HepG2 (cell line): Measurements from ENCODE around the gene ADAMTS2. TPM values are rescaled to one million over a fixed set of nuclear protein-coding genes. Genes with fewer than 3 reads are reported as not detected.

Experiments used
- ATAC-seq: fragments of 200-7000 bp; cut with Tn5 transposase; 3 replicates; pipeline ENCODE4 v1.9.1; 2020; ENCODE audit warnings: mild to moderate bottlenecking, moderate library complexity
- BruUV-seq: library from RNA; stranded (reverse); fragments of 400-500 nt; replicated peaks from 2 replicates; lab custom pipeline; 2021; lab: Mats Ljungman, UMichigan
- CTCF ChIA-PET: fragments of 300-600 bp; formaldehyde crosslinking; extraction: SDS; loops from one replicate; lab custom pipeline; 2021; ENCODE audit warnings: low total read pairs, inconsistent platforms, low intra/inter-chr PET ratio; lab: Yijun Ruan, JAX
- POLR2A ChIA-PET: fragments of 350-600 bp; sonication (Branson Sonifier 250); formaldehyde crosslinking; loops from one replicate; lab custom pipeline; 2020; ENCODE audit warnings: antibody characterized with exemption, inconsistent platforms; lab: Yijun Ruan, JAX
- DNase-seq: peaks from one replicate; pipeline ENCODE4 v3.0.0-alpha.2; 2015; ENCODE audit warnings: low spot score
- FAIRE-seq: peaks from 3 replicates; lab custom pipeline; 2011; peaks lifted over from hg19 to GRCh38; lab: Jason Lieb, UNC
- H2AFZ ChIP-seq: one replicate; pipeline ENCODE4 v1.6.1; 2011; ENCODE audit warnings: low read length, inconsistent platforms
- H3K27ac ChIP-seq: fragments of 300-600 bp; 3 replicates; pipeline ENCODE4 v1.8.0; 2011; ENCODE audit warnings: mixed run types, mild to moderate bottlenecking, mixed read lengths, low read length, inconsistent platforms; ENCODE audit not compliant: insufficient read depth; ENCODE audit errors: extremely low read length
- H3K27me3 ChIP-seq, 2 experiments: fragments of 200-600 bp in 1 of 2; 2 replicates in 1 of 2; 3 replicates in 1 of 2; pipeline versions ENCODE4 v1.6.0 to v1.8.0; 2011; ENCODE audit warnings: low read length in 2 of 2, mild to moderate bottlenecking in 2 of 2, moderate library complexity in 2 of 2, inconsistent platforms in 1 of 2; ENCODE audit not compliant: insufficient read depth in 2 of 2, control insufficient read depth in 1 of 2
- H3K36me3 ChIP-seq, 2 experiments: fragments of 200-600 bp in 1 of 2; replicated peaks in 1 of 2; 2 replicates in 1 of 2; 3 replicates in 1 of 2; pipeline versions ENCODE4 v1.5.1 to v1.8.0; 2011; ENCODE audit warnings: low read length in 2 of 2, inconsistent platforms in 1 of 2; ENCODE audit not compliant: insufficient read depth in 2 of 2, control insufficient read depth in 1 of 2
- H3K4me1 ChIP-seq: 2 replicates; pipeline ENCODE4 v1.5.1; 2012; ENCODE audit warnings: low read length, inconsistent platforms; ENCODE audit not compliant: insufficient read depth
- H3K4me2 ChIP-seq: 2 replicates; pipeline ENCODE4 v1.6.0; 2011; ENCODE audit warnings: low read depth, low read length, inconsistent platforms
- H3K4me3 ChIP-seq, 3 experiments: fragments of 200-600 bp in 1 of 3; sonication (generic), shearing (Covaris generic) in 1 of 3; replicated peaks in 1 of 3; 2 replicates each; pipeline ENCODE4 v1.5.1; 2011 to 2016; ENCODE audit warnings: low read length in 3 of 3, inconsistent platforms in 2 of 3, low read depth in 2 of 3, mild to moderate bottlenecking in 2 of 3, control low read depth in 1 of 3, mixed read lengths in 1 of 3; ENCODE audit not compliant: insufficient read depth in 1 of 3
- H3K79me2 ChIP-seq: one replicate; pipeline ENCODE4 v1.6.1; 2011; ENCODE audit warnings: low read length, inconsistent platforms; ENCODE audit not compliant: insufficient read depth
- H3K9ac ChIP-seq: 2 replicates; pipeline ENCODE4 v1.6.0; 2011; ENCODE audit warnings: mild to moderate bottlenecking, low read depth, low read length, inconsistent platforms; ENCODE audit not compliant: insufficient read depth
- H3K9me3 ChIP-seq: 2 replicates; pipeline ENCODE4 v1.5.1; 2012; ENCODE audit warnings: mild to moderate bottlenecking, low read length
- H4K20me1 ChIP-seq: 2 replicates; pipeline ENCODE4 v1.6.0; 2011; ENCODE audit warnings: inconsistent platforms, mild to moderate bottlenecking, low read length, moderate library complexity; ENCODE audit not compliant: insufficient read depth
- CCDC6 ChIP-seq: sonication (generic); formaldehyde crosslinking; IDR thresholded peaks from 2 replicates; pipeline ENCODE4 v1.8.1; 2022; ENCODE audit warnings: mild to moderate bottlenecking, missing genetic modification reagents, moderate library complexity
- GATAD2A ChIP-seq: IDR thresholded peaks from 2 replicates; pipeline ENCODE4 v1.6.1; 2016
- IKZF5 ChIP-seq: IDR thresholded peaks from 2 replicates; pipeline ENCODE4 v1.6.1; 2018; ENCODE audit warnings: missing genetic modification reagents, mild to moderate bottlenecking, missing compliant biosample characterization
- LRRFIP1 ChIP-seq: sonication (generic); formaldehyde crosslinking; conservative IDR thresholded peaks from 2 replicates; pipeline ENCODE4 v1.4.0; 2020; ENCODE audit warnings: missing genetic modification reagents
- PHF21A ChIP-seq: sonication (generic); formaldehyde crosslinking; IDR thresholded peaks from 2 replicates; pipeline ENCODE4 v1.5.0; 2020; ENCODE audit warnings: mild to moderate bottlenecking, missing genetic modification reagents
- RBFOX2 ChIP-seq: fragments of 200-400 bp; formaldehyde crosslinking; IDR thresholded peaks from 2 replicates; pipeline ENCODE4 v1.6.1; 2017; ENCODE audit warnings: low read depth, mild to moderate bottlenecking, low read length
- RFX1 ChIP-seq: fragments of 450-650 bp; IDR thresholded peaks from 2 replicates; pipeline ENCODE4 v1.6.1; 2017
- SMARCC2 ChIP-seq: fragments of 450-650 bp; IDR thresholded peaks from 2 replicates; pipeline ENCODE4 v1.6.1; 2017; ENCODE audit warnings: antibody characterized with exemption, mild to moderate bottlenecking
- USF2 ChIP-seq, 2 experiments: sonication (generic) in 1 of 2; formaldehyde crosslinking in 1 of 2; IDR thresholded peaks; 2 replicates each; pipeline versions ENCODE4 v1.5.1 to v1.6.1; 2011 to 2020; ENCODE audit warnings: borderline replicate concordance in 1 of 2, low read depth in 1 of 2, low read length in 1 of 2, mild to moderate bottlenecking in 1 of 2, missing genetic modification reagents in 1 of 2, moderate library complexity in 1 of 2
- ZNF331 ChIP-seq: sonication (generic); formaldehyde crosslinking; IDR thresholded peaks from 2 replicates; pipeline ENCODE4 v1.4.0; 2020; ENCODE audit warnings: missing genetic modification reagents
- ZNF839 ChIP-seq: sonication (generic); formaldehyde crosslinking; IDR thresholded peaks from 2 replicates; pipeline ENCODE4 v1.4.0; 2020; ENCODE audit warnings: missing genetic modification reagents, mild to moderate bottlenecking, borderline replicate concordance
- WGBS: methylation state at CpG from one replicate; pipeline ENCODE4 v1.1.6; 2017; ENCODE audit warnings: low lambda C conversion rate; 5-methylcytosine and 5-hydroxymethylcytosine counted together
- in situ Hi-C: cut with HindIII; loops from 2 replicates; pipeline ENCODE4 v1.10.0; 2017; ENCODE audit warnings: low pct_unique_long_range_greater_than_20kb; ENCODE audit not compliant: extremely low pct_ligation_motif_present
- intact Hi-C: fragments of 100-400 bp; cut with micrococcal nuclease; formaldehyde crosslinking; loops from one replicate; pipeline ENCODE4 v1.10.0; 2022; ENCODE audit not compliant: unreplicated experiment
- polyA plus RNA-seq, 8 experiments: library from polyadenylated mRNA; depleted of rRNA in 3 of 8; stranded (reverse) in 7 of 8; unstranded in 1 of 8; fragments of >200 nt; fragmentation: Illumina TruSeq in 4 of 8; extraction: Trizol in 4 of 8; gene quantifications; 2 replicates each; pipeline versions ENCODE4 v1.2.1 to v1.2.3, GENCODE V29; 2011 to 2016; ENCODE audit warnings: low read depth in 4 of 8, missing spikeins in 1 of 8, mixed read lengths in 1 of 8; ENCODE audit not compliant: insufficient read depth in 1 of 8
- total RNA-seq, 5 experiments: library from RNA; depleted of rRNA; stranded (reverse); fragments of >200 nt; fragmentation: Illumina TruSeq; extraction: Trizol; gene quantifications; 2 replicates each; pipeline ENCODE4 v1.2.3, GENCODE V29; 2016; ENCODE audit warnings: low read depth in 1 of 5
- TF ChIP-seq, protein P1 (sequence below): sonication (generic); formaldehyde crosslinking; IDR thresholded peaks from 2 replicates; pipeline ENCODE4 v1.4.0; 2020; ENCODE audit warnings: missing genetic modification reagents, borderline replicate concordance

ADAMTS2 gene
- total and polyA plus RNA-seq, 2 of the 13 experiments (the other 11 are each of a cell fraction or from before 2014, with no cell fraction given): 0.24 to 3.5 TPM

DNA sequence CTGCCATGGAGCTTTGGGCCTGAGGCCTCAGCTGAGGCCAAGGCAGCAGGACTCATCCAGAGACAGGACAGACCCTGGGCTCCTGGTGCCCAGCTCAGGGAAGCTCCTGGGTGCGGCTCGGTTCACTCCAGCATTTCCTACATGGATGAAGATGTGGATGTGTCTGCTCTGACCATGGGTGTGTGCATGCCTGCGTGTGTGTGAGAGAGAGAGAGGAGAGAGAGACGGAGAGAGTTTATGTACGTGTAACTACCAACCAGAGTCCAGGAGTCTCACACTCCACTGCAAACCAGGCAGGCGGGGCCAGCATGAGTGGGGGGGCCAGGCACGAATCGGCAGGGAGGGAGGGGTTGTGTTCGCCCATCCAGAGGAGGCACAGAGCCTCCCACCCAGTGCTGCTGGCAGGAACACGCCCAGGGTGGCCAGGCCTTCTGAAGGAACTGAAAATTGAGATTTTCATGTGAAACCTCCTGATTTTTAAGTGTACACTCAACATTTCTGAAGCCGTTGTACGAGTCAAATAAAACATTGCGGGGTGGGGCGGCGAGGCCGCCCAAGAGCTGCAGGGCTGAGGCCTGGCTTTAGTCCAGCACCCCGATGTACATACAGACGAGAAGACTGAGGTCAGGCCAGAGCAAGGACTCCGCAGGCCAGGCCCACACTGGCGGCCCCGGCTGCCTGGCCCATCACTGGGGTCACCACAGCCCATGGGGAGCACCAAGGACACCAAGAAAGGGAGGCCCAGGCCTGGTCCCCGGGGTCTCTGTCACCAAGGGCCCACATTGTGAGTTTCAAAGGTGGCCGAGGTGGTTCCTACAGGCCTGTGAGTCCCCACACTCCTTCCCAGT lies 88.7 kb downstream of the ADAMTS2 start:
- WGBS: 63% methylated on average over 22 of the region's 23 CpGs
- no peak for FAIRE-seq
- no peak overlapping the region for H2AFZ ChIP-seq
- ATAC-seq: no peak
- no peak overlapping the region for H3K9ac ChIP-seq
- H3K36me3 ChIP-seq: no peaks in the 10 kb centered on the region
- intact Hi-C loops: no loop called here
- POLR2A ChIA-PET: no interaction called here
- H3K9me3 ChIP-seq: no peaks in the 10 kb centered on the region
- no peak overlapping the region for H3K4me2 ChIP-seq
- H4K20me1 ChIP-seq: no peaks in the 10 kb centered on the region
- no peak overlapping the region for H3K27ac ChIP-seq
- CTCF ChIA-PET: no interaction called here
- H3K79me2 ChIP-seq: no peaks in the 10 kb centered on the region
- DNase-seq: no peak
- H3K4me3 ChIP-seq: no peak overlapping the region
- BruUV-seq: no TSS peak
- peaks cover 9% of the 10 kb centered on the region for H3K4me1 ChIP-seq
- H3K27me3 ChIP-seq: peaks cover 0 to 3% of the 10 kb centered on the region in 2 experiments; a peak in 1 of 5 replicates
- in situ Hi-C loops: no loop called here
- TF ChIP-seq CCDC6 (no peak), RFX1 (no peak), SMARCC2 (no peak), RBFOX2 (no peak), IKZF5 (no peak), USF2 (IDR thresholded peaks at IDR 0.05; ENCODE audit: low read depth, low read length) (no peak), USF2 (CRISPR knock-in tag; IDR thresholded peaks at IDR 0.05; ENCODE audit: borderline replicate concordance) (no peak), LRRFIP1 (CRISPR knock-in tag) (no peak), ZNF839 (CRISPR knock-in tag) (no peak), ZNF331 (CRISPR knock-in tag) (no peak), PHF21A (CRISPR knock-in tag) (no peak), GATAD2A (no peak)
- TF ChIP-seq, protein P1, sequence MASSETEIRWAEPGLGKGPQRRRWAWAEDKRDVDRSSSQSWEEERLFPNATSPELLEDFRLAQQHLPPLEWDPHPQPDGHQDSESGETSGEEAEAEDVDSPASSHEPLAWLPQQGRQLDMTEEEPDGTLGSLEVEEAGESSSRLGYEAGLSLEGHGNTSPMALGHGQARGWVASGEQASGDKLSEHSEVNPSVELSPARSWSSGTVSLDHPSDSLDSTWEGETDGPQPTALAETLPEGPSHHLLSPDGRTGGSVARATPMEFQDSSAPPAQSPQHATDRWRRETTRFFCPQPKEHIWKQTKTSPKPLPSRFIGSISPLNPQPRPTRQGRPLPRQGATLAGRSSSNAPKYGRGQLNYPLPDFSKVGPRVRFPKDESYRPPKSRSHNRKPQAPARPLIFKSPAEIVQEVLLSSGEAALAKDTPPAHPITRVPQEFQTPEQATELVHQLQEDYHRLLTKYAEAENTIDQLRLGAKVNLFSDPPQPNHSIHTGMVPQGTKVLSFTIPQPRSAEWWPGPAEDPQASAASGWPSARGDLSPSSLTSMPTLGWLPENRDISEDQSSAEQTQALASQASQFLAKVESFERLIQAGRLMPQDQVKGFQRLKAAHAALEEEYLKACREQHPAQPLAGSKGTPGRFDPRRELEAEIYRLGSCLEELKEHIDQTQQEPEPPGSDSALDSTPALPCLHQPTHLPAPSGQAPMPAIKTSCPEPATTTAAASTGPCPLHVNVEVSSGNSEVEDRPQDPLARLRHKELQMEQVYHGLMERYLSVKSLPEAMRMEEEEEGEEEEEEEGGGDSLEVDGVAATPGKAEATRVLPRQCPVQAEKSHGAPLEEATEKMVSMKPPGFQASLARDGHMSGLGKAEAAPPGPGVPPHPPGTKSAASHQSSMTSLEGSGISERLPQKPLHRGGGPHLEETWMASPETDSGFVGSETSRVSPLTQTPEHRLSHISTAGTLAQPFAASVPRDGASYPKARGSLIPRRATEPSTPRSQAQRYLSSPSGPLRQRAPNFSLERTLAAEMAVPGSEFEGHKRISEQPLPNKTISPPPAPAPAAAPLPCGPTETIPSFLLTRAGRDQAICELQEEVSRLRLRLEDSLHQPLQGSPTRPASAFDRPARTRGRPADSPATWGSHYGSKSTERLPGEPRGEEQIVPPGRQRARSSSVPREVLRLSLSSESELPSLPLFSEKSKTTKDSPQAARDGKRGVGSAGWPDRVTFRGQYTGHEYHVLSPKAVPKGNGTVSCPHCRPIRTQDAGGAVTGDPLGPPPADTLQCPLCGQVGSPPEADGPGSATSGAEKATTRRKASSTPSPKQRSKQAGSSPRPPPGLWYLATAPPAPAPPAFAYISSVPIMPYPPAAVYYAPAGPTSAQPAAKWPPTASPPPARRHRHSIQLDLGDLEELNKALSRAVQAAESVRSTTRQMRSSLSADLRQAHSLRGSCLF (CRISPR knock-in tag): no peak
